Spleen (tissue), 7 donors: ENCODE data around the gene SLIRP.

Experiments used
- CTCF ChIP-seq, 11 experiments: fragments of 200-600 bp in 7 of 11; fragments of 450-650 bp in 4 of 11; sonication (generic) in 4 of 11; IDR thresholded peaks in 8 of 11; conservative IDR thresholded peaks in 3 of 11; 1 replicate in 7 of 11; 2 replicates in 4 of 11; pipeline versions ENCODE4 v1.4.0 to v1.8.0; 2016 to 2021; ENCODE audit warnings: antibody characterized with exemption in 11 of 11, inconsistent platforms in 4 of 11, mild to moderate bottlenecking in 1 of 11
- POLR2AphosphoS5 ChIP-seq, 3 donors: sonication (generic); formaldehyde crosslinking; IDR thresholded peaks; one replicate each; pipeline ENCODE4 v1.5.1; 2017; ENCODE audit warnings: antibody characterized with exemption in 3 of 3
- donor health status: DM: no; HTN: no; CAD: no; lungs with moderate emphysema.
- donor health status: DM: no; HTN: no; CAD: no.
- donor health status: DM: no; HTN: no; CAD: no.

DNA sequence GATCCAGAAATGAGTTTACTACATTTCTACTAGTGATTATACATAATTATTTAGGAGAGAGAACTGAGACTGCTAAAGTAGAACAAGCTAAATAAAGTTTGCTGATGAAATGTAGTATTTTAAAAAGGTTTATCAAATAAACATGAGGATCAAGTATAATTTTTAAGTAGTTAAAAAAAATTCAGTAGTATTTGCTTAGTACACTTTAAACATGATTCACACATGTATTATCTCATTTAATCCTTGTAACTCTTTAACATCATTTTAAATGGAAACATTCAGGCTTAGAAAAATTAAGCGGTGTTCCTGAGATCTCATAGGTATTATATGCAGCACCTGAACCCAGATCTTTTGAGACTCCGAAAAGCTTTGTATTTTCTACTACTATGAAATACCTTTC is 44.4 kb downstream of the SLIRP start:
- TF ChIP-seq POLR2AphosphoS5 (IDR thresholded peaks at IDR 0.05) (no peak), CTCF (IDR thresholded peaks at IDR 0.05 in 8 of 11, conservative IDR thresholded peaks at IDR 0.05 in 3 of 11) (no peak)
